HEK293 (cell line): ENCODE measurements around the gene SMIM10L1.

Experiments
- CTCF ChIA-PET: fragments of 350-600 bp; formaldehyde crosslinking; extraction: SDS; loops from one replicate; lab custom pipeline; 2021; ENCODE audit warnings: antibody characterized with exemption; lab: Yijun Ruan, JAX
- POLR2A ChIA-PET: fragments of 300-600 bp; formaldehyde crosslinking; extraction: SDS; loops from one replicate; lab custom pipeline; 2020; ENCODE audit warnings: antibody characterized with exemption, inconsistent platforms; lab: Yijun Ruan, JAX
- H3K27ac ChIP-seq: fragments of 200-500 bp; sonication (Bioruptor generic); 2 replicates; pipeline ENCODE4 v1.5.1; 2014; ENCODE audit warnings: low read depth, low read length, control low read depth, inconsistent platforms; ENCODE audit errors: extremely low read depth
- H3K36me3 ChIP-seq, 2 experiments: fragments of 200-500 bp in 1 of 2; sonication (Bioruptor generic) in 1 of 2; 1 replicate in 1 of 2; 2 replicates in 1 of 2; pipeline ENCODE4 v1.5.1; 2014 to 2017; ENCODE audit warnings: inconsistent platforms in 2 of 2, low read length in 2 of 2; ENCODE audit not compliant: control insufficient read depth in 2 of 2, insufficient read depth in 1 of 2
- H3K4me1 ChIP-seq: fragments of 200-500 bp; sonication (Bioruptor generic); 2 replicates; pipeline ENCODE4 v1.5.1; 2014; ENCODE audit warnings: mild to moderate bottlenecking, low read length, inconsistent platforms; ENCODE audit not compliant: control insufficient read depth, insufficient read depth
- H3K4me3 ChIP-seq: 2 replicates; pipeline ENCODE4 v1.5.1; 2011; ENCODE audit warnings: low read depth, mild to moderate bottlenecking, control low read depth, low read length, moderate library complexity
- H3K9me3 ChIP-seq: fragments of 200-500 bp; sonication (Bioruptor generic); 2 replicates; pipeline ENCODE4 v1.5.1; 2014; ENCODE audit warnings: low read depth, low read length, inconsistent platforms; ENCODE audit not compliant: control insufficient read depth, insufficient read depth
- BCL6B ChIP-seq: fragments of 450-650 bp; formaldehyde crosslinking; IDR thresholded peaks from 2 replicates; pipeline ENCODE4 v1.5.1; 2017; ENCODE audit warnings: missing biosample characterization, missing genetic modification characterization
- CTCF ChIP-seq: fragments of 450-650 bp; formaldehyde crosslinking; IDR thresholded peaks from 2 replicates; pipeline ENCODE4 v1.5.1; 2016; ENCODE audit warnings: missing biosample characterization, missing genetic modification characterization
- GLI4 ChIP-seq: fragments of 450-650 bp; formaldehyde crosslinking; IDR thresholded peaks from 2 replicates; pipeline ENCODE4 v1.5.1; 2016; ENCODE audit warnings: missing biosample characterization, missing genetic modification characterization
- INSM2 ChIP-seq: fragments of 450-650 bp; formaldehyde crosslinking; IDR thresholded peaks from 2 replicates; pipeline ENCODE4 v1.5.1; 2016; ENCODE audit warnings: missing biosample characterization, missing genetic modification characterization
- KLF16 ChIP-seq: fragments of 450-650 bp; formaldehyde crosslinking; IDR thresholded peaks from 2 replicates; pipeline ENCODE4 v1.5.1; 2017; ENCODE audit warnings: missing biosample characterization, missing genetic modification characterization
- MYNN ChIP-seq: fragments of 450-650 bp; formaldehyde crosslinking; IDR thresholded peaks from 2 replicates; pipeline ENCODE4 v1.5.1; 2016; ENCODE audit warnings: missing biosample characterization, missing genetic modification characterization, borderline replicate concordance
- OVOL3 ChIP-seq: fragments of 450-650 bp; formaldehyde crosslinking; IDR thresholded peaks from 2 replicates; pipeline ENCODE4 v1.5.1; 2016; ENCODE audit warnings: missing biosample characterization, missing genetic modification characterization
- PATZ1 ChIP-seq: fragments of 450-650 bp; formaldehyde crosslinking; IDR thresholded peaks from 2 replicates; pipeline ENCODE4 v1.5.1; 2016; ENCODE audit warnings: missing biosample characterization, missing genetic modification characterization
- SCRT2 ChIP-seq: fragments of 450-650 bp; formaldehyde crosslinking; IDR thresholded peaks from 2 replicates; pipeline ENCODE4 v1.5.1; 2016; ENCODE audit warnings: missing biosample characterization, missing genetic modification characterization
- SP2 ChIP-seq: fragments of 450-650 bp; formaldehyde crosslinking; IDR thresholded peaks from 2 replicates; pipeline ENCODE4 v1.5.1; 2016; ENCODE audit warnings: missing biosample characterization, missing genetic modification characterization
- YY2 ChIP-seq: fragments of 450-650 bp; formaldehyde crosslinking; IDR thresholded peaks from 2 replicates; pipeline ENCODE4 v1.5.1; 2016; ENCODE audit warnings: missing biosample characterization, missing genetic modification characterization
- ZBTB11 ChIP-seq: fragments of 450-650 bp; formaldehyde crosslinking; conservative IDR thresholded peaks from 2 replicates; pipeline ENCODE4 v1.5.1; 2016; ENCODE audit warnings: low read depth, missing biosample characterization, missing genetic modification characterization
- ZBTB7A ChIP-seq: fragments of 450-650 bp; formaldehyde crosslinking; IDR thresholded peaks from 2 replicates; pipeline ENCODE4 v1.5.1; 2016; ENCODE audit warnings: low read depth, missing biosample characterization, missing genetic modification characterization
- ZEB2 ChIP-seq: fragments of 450-650 bp; formaldehyde crosslinking; IDR thresholded peaks from 2 replicates; pipeline ENCODE4 v1.5.1; 2016; ENCODE audit warnings: missing biosample characterization, missing genetic modification characterization
- ZFP37 ChIP-seq: fragments of 450-650 bp; formaldehyde crosslinking; IDR thresholded peaks from 2 replicates; pipeline ENCODE4 v1.5.1; 2016; ENCODE audit warnings: missing biosample characterization, missing genetic modification characterization
- ZNF133 ChIP-seq: fragments of 450-650 bp; formaldehyde crosslinking; IDR thresholded peaks from 2 replicates; pipeline ENCODE4 v1.5.1; 2016; ENCODE audit warnings: missing biosample characterization, missing genetic modification characterization
- ZNF2 ChIP-seq: fragments of 450-650 bp; formaldehyde crosslinking; IDR thresholded peaks from 2 replicates; pipeline ENCODE4 v1.5.1; 2016; ENCODE audit warnings: missing biosample characterization, missing genetic modification characterization
- ZNF324 ChIP-seq: fragments of 450-650 bp; formaldehyde crosslinking; IDR thresholded peaks from 2 replicates; pipeline ENCODE4 v1.5.1; 2016; ENCODE audit warnings: missing biosample characterization, missing genetic modification characterization
- ZNF530 ChIP-seq: fragments of 450-650 bp; formaldehyde crosslinking; IDR thresholded peaks from 2 replicates; pipeline ENCODE4 v1.5.1; 2016; ENCODE audit warnings: low read depth, missing biosample characterization, missing genetic modification characterization
- ZNF544 ChIP-seq: fragments of 450-650 bp; formaldehyde crosslinking; IDR thresholded peaks from 2 replicates; pipeline ENCODE4 v1.5.0; 2017; ENCODE audit warnings: missing biosample characterization, missing genetic modification characterization
- ZNF580 ChIP-seq: fragments of 450-650 bp; formaldehyde crosslinking; IDR thresholded peaks from 2 replicates; pipeline ENCODE4 v1.5.1; 2016; ENCODE audit warnings: missing biosample characterization, missing genetic modification characterization
- ZNF610 ChIP-seq: fragments of 450-650 bp; formaldehyde crosslinking; IDR thresholded peaks from 2 replicates; pipeline ENCODE4 v1.5.1; 2016; ENCODE audit warnings: missing biosample characterization, missing genetic modification characterization, borderline replicate concordance
- ZNF639 ChIP-seq: fragments of 450-650 bp; formaldehyde crosslinking; IDR thresholded peaks from 2 replicates; pipeline ENCODE4 v1.5.1; 2016; ENCODE audit warnings: missing biosample characterization, missing genetic modification characterization
- ZNF785 ChIP-seq: fragments of 450-650 bp; formaldehyde crosslinking; IDR thresholded peaks from 2 replicates; pipeline ENCODE4 v1.5.1; 2016; ENCODE audit warnings: missing biosample characterization, missing genetic modification characterization

The SMIM10L1 gene

GRCh38 chr12:11171145-11171968, at the start of gene SMIM10L1:
Gene SMIM10L1 (plus strand): TSS chr12:11171194. CDS start chr12:11171357, 163 bp downstream.
- ChIA-PET POLR2A (interaction anchor here (0.6 to 2.5 kb wide), 13 partner anchors 8 to 449 kb away, joined by 3 to 13 read pairs (median 4); no protein-coding TSS in a partner anchor), CTCF (interaction anchor here (0.5 to 0.9 kb wide), 2 partner anchors 14 to 421 kb away, joined by 3 read pairs; no protein-coding TSS in a partner anchor)
- peaks cover 4 to 14% of the 10 kb centered on the region in 2 experiments for H3K36me3 ChIP-seq
- H3K4me3 ChIP-seq = peak within 1 kb of the TSS; percentile 77
- peaks cover 4% of the 10 kb centered on the region for H3K4me1 ChIP-seq
- H3K9me3 ChIP-seq = no peaks in the 10 kb centered on the region
- H3K27ac ChIP-seq = peak within 1 kb of the TSS; percentile 99
- TF ChIP-seq CTCF (tag by site-specific recombination) (peak; percentile 57), ZNF785 (tag by site-specific recombination) (0 out of 2 replicates have a peak, but pooled peaks have one; percentile 68), ZNF639 (0 out of 2 replicates have a peak, but pooled peaks have one; percentile 32), ZNF530 (tag by site-specific recombination) (no peak), ZNF2 (tag by site-specific recombination) (peak; percentile 80; the same call in 1 of the 2 replicates), OVOL3 (tag by site-specific recombination) (peak; percentile 79), ZNF133 (tag by site-specific recombination) (0 out of 2 replicates have a peak, but pooled peaks have one; percentile 32), SP2 (tag by site-specific recombination) (peak; percentile 42), ZNF544 (tag by site-specific recombination) (no peak), ZBTB11 (tag by site-specific recombination) (peak; percentile 49), ZNF324 (tag by site-specific recombination) (peak; percentile 36; the same call in 1 of the 2 replicates), ZNF580 (tag by site-specific recombination) (no peak), KLF16 (tag by site-specific recombination) (peak; percentile 66), SCRT2 (tag by site-specific recombination) (0 out of 2 replicates have a peak, but pooled peaks have one; percentile 40), YY2 (tag by site-specific recombination) (peak; percentile 96), ZFP37 (tag by site-specific recombination) (peak; percentile 79), ZEB2 (tag by site-specific recombination) (peak; percentile 92; the same call in 1 of the 2 replicates), INSM2 (0 out of 2 replicates have a peak, but pooled peaks have one; percentile 27), MYNN (peak; percentile 44; the same call in 1 of the 2 replicates), GLI4 (tag by site-specific recombination) (0 out of 2 replicates have a peak, but pooled peaks have one; percentile 66), ZBTB7A (tag by site-specific recombination) (0 out of 2 replicates have a peak, but pooled peaks have one; percentile 56), ZNF610 (peak; percentile 76), BCL6B (tag by site-specific recombination) (peak; percentile 98), PATZ1 (tag by site-specific recombination) (peak; percentile 55; the same call in 1 of the 2 replicates)
